H9 (cell line): ENCODE data around the gene FBXO42. TPM values are rescaled to one million over a fixed set of nuclear protein-coding genes. Genes with fewer than 3 reads are reported as not detected.

Source experiments
- DNase-seq: peaks from one replicate; pipeline ENCODE4 v3.0.0-alpha.2; 2017
- H2AFZ ChIP-seq: one replicate; pipeline ENCODE4 v1.6.1; 2013; ENCODE audit warnings: mild to moderate bottlenecking, low read length, control low read depth, moderate library complexity
- H2AK5ac ChIP-seq: 2 replicates; pipeline ENCODE4 v1.6.1; 2013; ENCODE audit warnings: low read length, control low read depth, mixed read lengths; ENCODE audit not compliant: insufficient read length
- H2BK120ac ChIP-seq: one replicate; pipeline ENCODE4 v1.6.1; 2013; ENCODE audit warnings: low read depth, mild to moderate bottlenecking, low read length, control low read depth, inconsistent platforms; ENCODE audit not compliant: poor library complexity, severe bottlenecking
- H2BK12ac ChIP-seq: 2 replicates; pipeline ENCODE4 v1.6.1; 2013; ENCODE audit warnings: low read length, control low read depth, mixed read lengths, low read depth; ENCODE audit not compliant: insufficient read length
- H2BK15ac ChIP-seq: 2 replicates; pipeline ENCODE4 v1.6.1; 2013; ENCODE audit warnings: low read depth, low read length, control low read depth
- H2BK20ac ChIP-seq: one replicate; pipeline ENCODE4 v1.6.1; 2013; ENCODE audit warnings: low read depth, mild to moderate bottlenecking, low read length, control low read depth, inconsistent platforms; ENCODE audit not compliant: poor library complexity, severe bottlenecking
- H2BK5ac ChIP-seq: 2 replicates; pipeline ENCODE4 v1.6.1; 2013; ENCODE audit warnings: low read length, control low read depth, mixed read lengths; ENCODE audit not compliant: insufficient read length
- H3K14ac ChIP-seq: 2 replicates; pipeline ENCODE4 v1.6.1; 2013; ENCODE audit warnings: low read length, control low read depth; ENCODE audit not compliant: insufficient read depth
- H3K18ac ChIP-seq: 2 replicates; pipeline ENCODE4 v1.6.1; 2013; ENCODE audit warnings: low read depth, mild to moderate bottlenecking, mixed read lengths, low read length, control low read depth; ENCODE audit not compliant: insufficient read length
- H3K23ac ChIP-seq: 2 replicates; pipeline ENCODE4 v1.6.1; 2013; ENCODE audit warnings: low read length, control low read depth, mixed read lengths, low read depth; ENCODE audit not compliant: insufficient read length
- H3K23me2 ChIP-seq: 2 replicates; pipeline ENCODE4 v1.6.1; 2013; ENCODE audit warnings: low read depth, mild to moderate bottlenecking, mixed read lengths, low read length, control low read depth; ENCODE audit not compliant: insufficient read length, poor library complexity, severe bottlenecking
- H3K27ac ChIP-seq: 2 replicates; pipeline ENCODE4 v1.5.1; 2013; ENCODE audit warnings: low read length, control low read depth, mixed read lengths, low read depth; ENCODE audit not compliant: insufficient read length
- H3K27me3 ChIP-seq: 2 replicates; pipeline ENCODE4 v1.6.1; 2013; ENCODE audit warnings: low read length, control low read depth, inconsistent platforms; ENCODE audit not compliant: insufficient read depth
- H3K4ac ChIP-seq: 2 replicates; pipeline ENCODE4 v1.6.1; 2013; ENCODE audit warnings: low read depth, mild to moderate bottlenecking, control low read depth, inconsistent platforms, low read length, moderate library complexity
- H3K4me1 ChIP-seq: 2 replicates; pipeline ENCODE4 v1.6.1; 2013; ENCODE audit warnings: low read length, control low read depth, inconsistent platforms; ENCODE audit not compliant: insufficient read depth
- H3K4me2 ChIP-seq: 2 replicates; pipeline ENCODE4 v1.6.1; 2013; ENCODE audit warnings: low read length, control low read depth, mixed read lengths; ENCODE audit not compliant: insufficient read length, insufficient read depth
- H3K56ac ChIP-seq: 2 replicates; pipeline ENCODE4 v1.6.1; 2013; ENCODE audit warnings: low read depth, mild to moderate bottlenecking, mixed read lengths, low read length, control low read depth; ENCODE audit not compliant: insufficient read length
- H3K79me1 ChIP-seq: 2 replicates; pipeline ENCODE4 v1.6.1; 2013; ENCODE audit warnings: low read depth, mild to moderate bottlenecking, moderate library complexity, low read length, control low read depth, inconsistent platforms; ENCODE audit not compliant: insufficient read depth, poor library complexity, severe bottlenecking
- H3K79me2 ChIP-seq: 2 replicates; pipeline ENCODE4 v1.6.1; 2013; ENCODE audit warnings: low read length, control low read depth, inconsistent platforms; ENCODE audit not compliant: insufficient read depth
- H3K9ac ChIP-seq: 2 replicates; pipeline ENCODE4 v1.6.1; 2013; ENCODE audit warnings: low read length, control low read depth, mixed read lengths; ENCODE audit not compliant: insufficient read length; ENCODE audit errors: extremely low read depth
- H3K9me3 ChIP-seq: one replicate; pipeline ENCODE4 v1.6.1; 2013; ENCODE audit warnings: low read depth, low read length, inconsistent platforms; ENCODE audit not compliant: control insufficient read depth
- H3T11ph ChIP-seq: one replicate; pipeline ENCODE4 v1.6.1; 2013; ENCODE audit warnings: mild to moderate bottlenecking, low read length, control low read depth, inconsistent platforms
- H4K20me1 ChIP-seq: one replicate; pipeline ENCODE4 v1.6.1; 2013; ENCODE audit not compliant: control insufficient read depth, insufficient read length, insufficient read depth
- H4K5ac ChIP-seq: 2 replicates; pipeline ENCODE4 v1.6.1; 2013; ENCODE audit warnings: low read depth, mild to moderate bottlenecking, mixed read lengths, low read length, control low read depth; ENCODE audit not compliant: insufficient read length
- H4K8ac ChIP-seq: replicated peaks from 2 replicates; pipeline ENCODE4 v1.6.1; 2013; ENCODE audit warnings: low read length, control low read depth, mixed read lengths, low read depth; ENCODE audit not compliant: insufficient read length
- H4K91ac ChIP-seq: 2 replicates; pipeline ENCODE4 v1.6.1; 2013; ENCODE audit warnings: low read depth, mild to moderate bottlenecking, moderate library complexity, mixed read lengths, low read length, control low read depth; ENCODE audit not compliant: insufficient read length
- H3K27ac Mint-ChIP-seq, 3 experiments: 2 replicates in 2 of 3; 3 replicates in 1 of 3; pipeline ENCODE4 v1.8.0; 2020 to 2021; ENCODE audit warnings: mixed read lengths in 3 of 3, mild to moderate bottlenecking in 1 of 3, moderate library complexity in 1 of 3
- H3K27me3 Mint-ChIP-seq: 2 replicates; pipeline ENCODE4 v1.8.0; 2021; ENCODE audit warnings: low read depth, mild to moderate bottlenecking, moderate library complexity, mixed read lengths
- H3K36me3 Mint-ChIP-seq, 3 experiments: 2 replicates in 2 of 3; 3 replicates in 1 of 3; pipeline ENCODE4 v1.8.0; 2020 to 2021; ENCODE audit warnings: low read depth in 3 of 3, mixed read lengths in 3 of 3; ENCODE audit not compliant: insufficient read depth in 1 of 3
- H3K4me1 Mint-ChIP-seq, 2 experiments: 2 replicates each; pipeline ENCODE4 v1.8.0; 2020; ENCODE audit warnings: mixed read lengths in 2 of 2
- H3K4me3 Mint-ChIP-seq, 2 experiments: 2 replicates in 1 of 2; 3 replicates in 1 of 2; pipeline ENCODE4 v1.8.0; 2020 to 2021; ENCODE audit warnings: mild to moderate bottlenecking in 2 of 2, mixed read lengths in 2 of 2, moderate library complexity in 1 of 2
- H3K9me3 Mint-ChIP-seq, 2 experiments: 2 replicates in 1 of 2; 3 replicates in 1 of 2; pipeline ENCODE4 v1.8.0; 2020; ENCODE audit warnings: mild to moderate bottlenecking in 2 of 2, mixed read lengths in 2 of 2, moderate library complexity in 1 of 2
- WGBS: extraction: QIAGEN DNeasy Blood & Tissue Kit; methylation state at CpG from one replicate; pipeline ENCODE4 v1.1.7; 2013; ENCODE audit warnings: missing lambda C conversion rate, low lambda C conversion rate, mixed read lengths; ENCODE audit not compliant: insufficient read length; ENCODE audit errors: extremely low coverage; 5-methylcytosine and 5-hydroxymethylcytosine counted together
- total RNA-seq: library from RNA; stranded (reverse); gene quantifications from 2 replicates; pipeline ENCODE4 v1.2.1, GENCODE V29; 2021
- TF ChIP-seq, protein P1 (sequence below): fragments of 200-600 bp; sonication (generic); conservative IDR thresholded peaks from 3 replicates; pipeline ENCODE4 v1.8.0; 2021; ENCODE audit warnings: antibody characterized with exemption, mild to moderate bottlenecking

FBXO42 gene
- total RNA-seq, 1 experiment from 2014 or later: 17.4 TPM

DNA sequence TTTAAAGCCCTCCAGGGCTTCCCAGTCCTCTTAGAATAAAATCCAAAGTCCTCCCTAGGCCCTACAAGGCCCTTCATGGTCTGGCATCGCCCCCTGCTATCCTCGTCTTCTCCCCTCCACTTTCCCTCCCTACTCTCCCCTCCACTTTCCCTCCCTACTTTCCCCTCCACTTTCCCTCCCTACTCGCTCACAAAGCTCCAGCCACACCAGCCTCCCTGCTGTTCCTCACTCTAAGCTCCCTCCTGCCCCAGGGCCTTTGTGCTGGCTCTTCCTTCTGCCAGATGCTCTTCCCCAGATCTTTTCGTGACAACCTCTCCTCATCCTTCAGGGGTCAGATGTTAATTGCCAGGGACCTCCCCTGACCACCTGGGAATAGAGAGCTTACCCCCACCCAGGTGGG is 152.6 kb downstream of the FBXO42 start:
- no peak overlapping the region for H2AK5ac ChIP-seq
- H3K79me1 ChIP-seq: no peaks in the 10 kb centered on the region
- H3K9me3 ChIP-seq: no peaks in the 10 kb centered on the region
- Mint-ChIP-seq H3K27ac (peak overlapping the region; percentile 14 to 46 (median 29); a peak in 2 of 7 replicates), H3K9me3 (no peaks in the 10 kb centered on the region), H3K36me3 (peaks cover 11 to 57% (median 19%) of the 10 kb centered on the region in 3 experiments; a peak in 6 of 7 replicates), H3K4me1 (no peaks in the 10 kb centered on the region), H3K27me3 (no peaks in the 10 kb centered on the region), H3K4me3 (no peak overlapping the region)
- H3K9ac ChIP-seq: no peak overlapping the region
- H2BK5ac ChIP-seq: no peak overlapping the region
- no peak overlapping the region for H2BK120ac ChIP-seq
- H3K4me1 ChIP-seq: no peaks in the 10 kb centered on the region
- DNase-seq: no peak
- no peaks in the 10 kb centered on the region for H3K27me3 ChIP-seq
- H3K4me2 ChIP-seq: no peak overlapping the region
- H3K18ac ChIP-seq: no peak overlapping the region
- no peak overlapping the region for H3T11ph ChIP-seq
- H3K23me2 ChIP-seq: no peaks in the 10 kb centered on the region
- no peak overlapping the region for H3K4ac ChIP-seq
- TF ChIP-seq, protein P1, sequence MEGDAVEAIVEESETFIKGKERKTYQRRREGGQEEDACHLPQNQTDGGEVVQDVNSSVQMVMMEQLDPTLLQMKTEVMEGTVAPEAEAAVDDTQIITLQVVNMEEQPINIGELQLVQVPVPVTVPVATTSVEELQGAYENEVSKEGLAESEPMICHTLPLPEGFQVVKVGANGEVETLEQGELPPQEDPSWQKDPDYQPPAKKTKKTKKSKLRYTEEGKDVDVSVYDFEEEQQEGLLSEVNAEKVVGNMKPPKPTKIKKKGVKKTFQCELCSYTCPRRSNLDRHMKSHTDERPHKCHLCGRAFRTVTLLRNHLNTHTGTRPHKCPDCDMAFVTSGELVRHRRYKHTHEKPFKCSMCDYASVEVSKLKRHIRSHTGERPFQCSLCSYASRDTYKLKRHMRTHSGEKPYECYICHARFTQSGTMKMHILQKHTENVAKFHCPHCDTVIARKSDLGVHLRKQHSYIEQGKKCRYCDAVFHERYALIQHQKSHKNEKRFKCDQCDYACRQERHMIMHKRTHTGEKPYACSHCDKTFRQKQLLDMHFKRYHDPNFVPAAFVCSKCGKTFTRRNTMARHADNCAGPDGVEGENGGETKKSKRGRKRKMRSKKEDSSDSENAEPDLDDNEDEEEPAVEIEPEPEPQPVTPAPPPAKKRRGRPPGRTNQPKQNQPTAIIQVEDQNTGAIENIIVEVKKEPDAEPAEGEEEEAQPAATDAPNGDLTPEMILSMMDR: no peak
- H2BK12ac ChIP-seq: no peak overlapping the region
- WGBS: 100% methylated on average over 1 of the region's 4 CpGs
- H3K14ac ChIP-seq: no peak overlapping the region
- H3K27ac ChIP-seq: no peak overlapping the region
- H3K79me2 ChIP-seq: no peaks in the 10 kb centered on the region; the same call in 1 of the 2 replicates
- no peaks in the 10 kb centered on the region for H4K20me1 ChIP-seq
- no peak overlapping the region for H3K23ac ChIP-seq
- H2AFZ ChIP-seq: no peak overlapping the region
- no peak overlapping the region for H4K5ac ChIP-seq
- no peak overlapping the region for H4K91ac ChIP-seq
- H2BK15ac ChIP-seq: no peak overlapping the region
- H3K56ac ChIP-seq: no peak overlapping the region
- no peak overlapping the region for H4K8ac ChIP-seq
- no peak overlapping the region for H2BK20ac ChIP-seq
